Measurements from ENCODE around the gene LRRTM4. TPM values are rescaled to one million over a fixed set of nuclear protein-coding genes. Genes with fewer than 3 reads are reported as not detected.

Gene LRRTM4
- total RNA-seq, 1 donor from 2014 or later: 1.8 TPM

DNA sequence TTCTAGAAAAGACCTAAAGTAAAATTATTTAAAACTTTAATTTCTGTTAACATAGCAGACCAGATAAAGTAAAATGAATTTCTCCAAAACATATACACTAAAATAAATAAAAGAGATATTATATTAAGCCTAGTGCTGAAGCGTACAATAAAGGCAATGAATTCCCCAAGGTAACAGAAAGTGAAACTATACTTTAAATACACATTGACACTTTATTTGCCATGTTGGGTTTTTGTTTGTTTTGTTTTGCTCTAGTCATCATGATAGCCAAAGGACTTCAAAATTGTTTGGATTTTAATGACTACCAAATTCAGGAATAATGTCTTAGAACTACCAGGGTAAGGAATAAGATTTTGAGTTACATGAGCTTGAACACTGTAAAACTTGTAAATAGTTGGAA is 413.3 kb downstream of the LRRTM4 start:
- Mint-ChIP-seq H3K4me3 (ENCODE audit: unreplicated experiment) (no peak overlapping the region), H3K27me3 (ENCODE audit: unreplicated experiment) (peaks cover 2% of the 10 kb centered on the region), H3K36me3 (ENCODE audit: low read depth, unreplicated experiment) (peaks cover 4% of the 10 kb centered on the region), H3K4me1 (ENCODE audit: unreplicated experiment) (peaks cover 11% of the 10 kb centered on the region), H3K27ac (ENCODE audit: unreplicated experiment) (no peak overlapping the region), H3K9me3 (ENCODE audit: unreplicated experiment) (peaks cover 7% of the 10 kb centered on the region)
- TF ChIP-seq, protein P1, sequence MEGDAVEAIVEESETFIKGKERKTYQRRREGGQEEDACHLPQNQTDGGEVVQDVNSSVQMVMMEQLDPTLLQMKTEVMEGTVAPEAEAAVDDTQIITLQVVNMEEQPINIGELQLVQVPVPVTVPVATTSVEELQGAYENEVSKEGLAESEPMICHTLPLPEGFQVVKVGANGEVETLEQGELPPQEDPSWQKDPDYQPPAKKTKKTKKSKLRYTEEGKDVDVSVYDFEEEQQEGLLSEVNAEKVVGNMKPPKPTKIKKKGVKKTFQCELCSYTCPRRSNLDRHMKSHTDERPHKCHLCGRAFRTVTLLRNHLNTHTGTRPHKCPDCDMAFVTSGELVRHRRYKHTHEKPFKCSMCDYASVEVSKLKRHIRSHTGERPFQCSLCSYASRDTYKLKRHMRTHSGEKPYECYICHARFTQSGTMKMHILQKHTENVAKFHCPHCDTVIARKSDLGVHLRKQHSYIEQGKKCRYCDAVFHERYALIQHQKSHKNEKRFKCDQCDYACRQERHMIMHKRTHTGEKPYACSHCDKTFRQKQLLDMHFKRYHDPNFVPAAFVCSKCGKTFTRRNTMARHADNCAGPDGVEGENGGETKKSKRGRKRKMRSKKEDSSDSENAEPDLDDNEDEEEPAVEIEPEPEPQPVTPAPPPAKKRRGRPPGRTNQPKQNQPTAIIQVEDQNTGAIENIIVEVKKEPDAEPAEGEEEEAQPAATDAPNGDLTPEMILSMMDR (IDR thresholded peaks at IDR 0.05; ENCODE audit: unreplicated experiment): no peak
- no peak for DNase-seq (ENCODE audit: low spot score)

DNA sequence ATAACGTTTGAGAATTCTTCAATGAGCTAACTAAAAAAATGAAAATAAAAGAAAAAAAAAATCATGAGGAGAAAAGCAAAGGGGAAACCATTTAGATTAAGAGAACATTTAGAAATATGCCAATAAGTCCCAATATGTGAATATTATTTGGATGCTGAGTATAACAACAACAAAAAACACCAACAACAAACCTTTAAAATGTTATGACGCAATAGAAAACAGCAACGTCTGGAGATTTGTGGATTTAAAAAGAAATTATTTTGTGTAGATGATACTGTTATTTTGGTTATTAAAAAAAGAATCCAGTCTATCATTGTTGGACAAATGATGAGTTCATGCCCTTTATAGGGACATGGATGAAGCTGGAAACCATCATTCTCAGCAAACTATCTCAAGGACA is 417.2 kb downstream of the LRRTM4 start:
- H3K4me3 Mint-ChIP-seq (ENCODE audit: unreplicated experiment): no peak overlapping the region
- TF ChIP-seq, protein P1 (IDR thresholded peaks at IDR 0.05; ENCODE audit: unreplicated experiment): no peak
- peaks cover 37% of the 10 kb centered on the region for H3K4me1 Mint-ChIP-seq (ENCODE audit: unreplicated experiment)
- peaks cover 4% of the 10 kb centered on the region for H3K27me3 Mint-ChIP-seq (ENCODE audit: unreplicated experiment)
- no peak for DNase-seq (ENCODE audit: low spot score)
- no peak overlapping the region for H3K27ac Mint-ChIP-seq (ENCODE audit: unreplicated experiment)
- no peaks in the 10 kb centered on the region for H3K9me3 Mint-ChIP-seq (ENCODE audit: unreplicated experiment)
- no peaks in the 10 kb centered on the region for H3K36me3 Mint-ChIP-seq (ENCODE audit: low read depth, unreplicated experiment)

DNA sequence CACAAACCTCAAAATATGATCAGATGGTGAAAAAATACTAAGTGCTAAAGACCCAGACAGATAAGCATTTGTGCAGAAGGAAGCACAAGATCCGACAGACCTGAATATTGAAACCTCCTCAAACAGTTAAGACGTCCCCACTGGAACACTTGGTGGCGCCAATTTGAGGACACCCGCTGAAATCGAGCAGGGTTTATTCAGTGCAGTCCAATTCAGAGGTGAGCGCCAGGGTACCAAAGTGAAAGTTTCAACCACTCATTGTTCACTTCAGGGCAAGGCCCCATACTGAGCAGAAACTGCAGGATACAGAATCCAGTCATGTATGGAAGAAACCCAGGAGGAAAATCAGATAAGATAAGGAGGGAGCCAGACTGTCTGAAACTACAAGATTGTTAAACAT is 417.6 kb downstream of the LRRTM4 start:
- Mint-ChIP-seq H3K36me3 (ENCODE audit: low read depth, unreplicated experiment) (no peaks in the 10 kb centered on the region), H3K27ac (ENCODE audit: unreplicated experiment) (peak overlapping the region; percentile 5), H3K4me1 (ENCODE audit: unreplicated experiment) (peaks cover 37% of the 10 kb centered on the region), H3K27me3 (ENCODE audit: unreplicated experiment) (peaks cover 4% of the 10 kb centered on the region), H3K9me3 (ENCODE audit: unreplicated experiment) (no peaks in the 10 kb centered on the region), H3K4me3 (ENCODE audit: unreplicated experiment) (no peak overlapping the region)
- TF ChIP-seq, protein P1 (IDR thresholded peaks at IDR 0.05; ENCODE audit: unreplicated experiment): no peak
- DNase-seq (ENCODE audit: low spot score): no peak

DNA sequence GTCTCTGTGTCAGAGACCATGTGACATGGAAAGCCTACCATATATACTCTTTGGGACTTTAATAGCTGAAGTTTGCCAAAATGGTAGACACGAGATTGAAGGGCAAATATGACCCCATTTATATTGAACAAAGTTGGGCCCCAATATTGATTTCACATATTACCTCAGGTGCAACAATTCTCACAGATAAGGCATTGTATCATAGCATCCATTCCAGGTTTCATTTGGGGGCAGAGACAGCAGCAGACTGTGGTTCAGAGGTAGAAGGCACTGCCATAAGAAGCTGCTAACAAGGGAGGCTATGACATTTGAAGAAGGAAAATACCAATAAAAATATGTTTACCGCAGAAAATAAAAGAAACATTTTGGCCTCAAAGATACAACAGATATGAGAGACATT is 419.2 kb downstream of the LRRTM4 start:
- peaks cover 4% of the 10 kb centered on the region for H3K27me3 Mint-ChIP-seq (ENCODE audit: unreplicated experiment)
- H3K36me3 Mint-ChIP-seq (ENCODE audit: low read depth, unreplicated experiment): no peaks in the 10 kb centered on the region
- peak overlapping the region; percentile 99 for H3K27ac Mint-ChIP-seq (ENCODE audit: unreplicated experiment)
- peaks cover 37% of the 10 kb centered on the region for H3K4me1 Mint-ChIP-seq (ENCODE audit: unreplicated experiment)
- H3K4me3 Mint-ChIP-seq (ENCODE audit: unreplicated experiment): no peak overlapping the region
- DNase-seq (ENCODE audit: low spot score): no peak
- H3K9me3 Mint-ChIP-seq (ENCODE audit: unreplicated experiment): no peaks in the 10 kb centered on the region
- TF ChIP-seq, protein P1 (IDR thresholded peaks at IDR 0.05; ENCODE audit: unreplicated experiment): no peak

DNA sequence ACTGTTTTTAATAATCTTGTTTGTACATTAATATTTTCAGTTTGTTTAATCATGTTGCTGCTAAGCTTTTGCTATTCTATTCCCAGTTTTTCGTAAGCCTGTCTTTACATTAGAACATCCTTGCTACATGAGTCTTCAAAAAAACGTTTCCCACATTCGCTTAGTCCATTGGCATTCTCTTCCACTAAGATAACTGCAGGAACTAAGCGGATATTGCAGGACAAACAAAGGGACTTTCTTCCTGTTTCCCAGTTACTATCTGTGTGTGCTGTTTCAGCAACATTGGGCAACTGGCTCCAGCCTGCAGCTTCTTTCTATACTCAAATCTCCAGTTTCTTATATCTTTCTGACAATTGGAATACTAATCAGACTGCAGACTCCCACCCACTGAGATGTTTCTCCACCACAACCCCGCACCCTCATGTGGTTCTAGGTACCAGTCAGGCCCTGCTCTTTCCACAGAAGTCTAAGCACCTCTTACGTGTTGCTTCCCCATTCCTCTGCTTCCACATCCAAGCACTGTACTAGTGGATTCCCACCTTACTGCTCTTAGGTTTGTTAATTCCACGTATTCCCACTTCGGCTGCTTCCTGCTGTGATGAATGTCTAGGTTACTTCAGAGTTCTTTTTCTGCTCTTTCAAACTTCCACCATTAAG is 420.3 kb downstream of the LRRTM4 start:
- peak; percentile 20 for DNase-seq (ENCODE audit: low spot score)
- Mint-ChIP-seq H3K4me1 (ENCODE audit: unreplicated experiment) (peaks cover 37% of the 10 kb centered on the region), H3K27me3 (ENCODE audit: unreplicated experiment) (peaks cover 4% of the 10 kb centered on the region), H3K27ac (ENCODE audit: unreplicated experiment) (peak overlapping the region; percentile 99), H3K4me3 (ENCODE audit: unreplicated experiment) (no peak overlapping the region), H3K36me3 (ENCODE audit: low read depth, unreplicated experiment) (no peaks in the 10 kb centered on the region), H3K9me3 (ENCODE audit: unreplicated experiment) (no peaks in the 10 kb centered on the region)
- TF ChIP-seq, protein P1 (IDR thresholded peaks at IDR 0.05; ENCODE audit: unreplicated experiment): no peak
